Vagina (tissue), 2 donors: Measurements from ENCODE around the gene CDKN2B. TPM values are rescaled to one million over a fixed set of nuclear protein-coding genes. Genes with fewer than 3 reads are reported as not detected.

Experiments
- DNase-seq, 2 donors: peaks; one replicate each; pipeline ENCODE4 v3.0.0-alpha.2; 2017; ENCODE audit errors: extremely low spot score in 2 of 2
- H3K27ac ChIP-seq: fragments of 200-600 bp; sonication (generic); one replicate; pipeline ENCODE4 v1.5.1; 2019
- H3K27me3 ChIP-seq: fragments of 200-600 bp; sonication (generic); one replicate; pipeline ENCODE4 v1.5.1; 2019
- H3K36me3 ChIP-seq, 2 donors: fragments of 200-600 bp; sonication (generic); one replicate each; pipeline ENCODE4 v1.5.1; 2017 to 2019
- H3K4me1 ChIP-seq: fragments of 200-600 bp; sonication (generic); one replicate; pipeline ENCODE4 v1.5.1; 2019
- H3K4me3 ChIP-seq, 2 donors: fragments of 200-600 bp; sonication (generic); 1 replicate in 1 of 2; 2 replicates in 1 of 2; pipeline ENCODE4 v1.5.1; 2016 to 2019
- H3K9me3 ChIP-seq: fragments of 200-600 bp; sonication (generic); one replicate; pipeline ENCODE4 v1.5.1; 2019
- CTCF ChIP-seq, 3 experiments: fragments of 450-650 bp in 2 of 3; fragments of 200-600 bp in 1 of 3; sonication (generic) in 1 of 3; IDR thresholded peaks; one replicate each; pipeline ENCODE4 v1.5.1; 2017 to 2019; ENCODE audit warnings: antibody characterized with exemption in 3 of 3, mild to moderate bottlenecking in 2 of 3, moderate library complexity in 2 of 3
- POLR2A ChIP-seq, 2 donors: fragments of 450-650 bp; IDR thresholded peaks; one replicate each; pipeline ENCODE4 v1.6.1; 2017; ENCODE audit warnings: antibody characterized with exemption in 2 of 2, mild to moderate bottlenecking in 2 of 2, moderate library complexity in 2 of 2
- POLR2AphosphoS5 ChIP-seq, 2 donors: sonication (generic); formaldehyde crosslinking; IDR thresholded peaks; one replicate each; pipeline ENCODE4 v1.9.0; 2017; ENCODE audit warnings: antibody characterized with exemption in 2 of 2, mild to moderate bottlenecking in 2 of 2, low read depth in 1 of 2; ENCODE audit not compliant: insufficient read depth in 1 of 2
- intact Hi-C: fragments of 100-400 bp; cut with DNase I; formaldehyde crosslinking; loops from one replicate; pipeline ENCODE4 v1.15.1; 2023
- total RNA-seq: library from RNA; depleted of rRNA; stranded (reverse); fragments of >200 nt; gene quantifications from one replicate; pipeline ENCODE4 v1.2.3, GENCODE V29; 2016

The CDKN2B gene
- total RNA-seq, 1 donor from 2014 or later, result 67.0 TPM

- peaks cover 26% of the 10 kb centered on the region for H3K27me3 ChIP-seq
- intact Hi-C loops, result no loop called here
- no peak overlapping the region for H3K4me3 ChIP-seq
- H3K27ac ChIP-seq, result no peak overlapping the region
- DNase-seq, result no peak
- no peak for TF ChIP-seq CTCF (IDR thresholded peaks at IDR 0.05)
- no peak for TF ChIP-seq POLR2AphosphoS5 (IDR thresholded peaks at IDR 0.05; ENCODE audit: insufficient read depth in 1 of 2, low read depth in 1 of 2)
- no peak for TF ChIP-seq POLR2A (IDR thresholded peaks at IDR 0.05)
- H3K9me3 ChIP-seq, result no peaks in the 10 kb centered on the region
- H3K4me1 ChIP-seq, result peaks cover 17% of the 10 kb centered on the region
- H3K36me3 ChIP-seq, result no peaks in the 10 kb centered on the region
Measured at GRCh38 chr9:21970800-21971640, 38.1 kb downstream of the CDKN2B start.

GRCh38 chr9:21969951-21970799 lies 38.9 kb downstream of the CDKN2B start:
- Histone ChIP-seq H3K4me3 (no peak overlapping the region), H3K27ac (no peak overlapping the region), H3K36me3 (no peaks in the 10 kb centered on the region), H3K9me3 (no peaks in the 10 kb centered on the region), H3K4me1 (peaks cover 17% of the 10 kb centered on the region), H3K27me3 (peaks cover 26% of the 10 kb centered on the region)
- intact Hi-C loops, result no loop called here
- DNase-seq, result no peak
- no peak for TF ChIP-seq CTCF (IDR thresholded peaks at IDR 0.05)
- TF ChIP-seq POLR2A (IDR thresholded peaks at IDR 0.05), result no peak

GRCh38 chr9:21969011-21969940 lies 39.8 kb downstream of the CDKN2B start:
- peaks cover 15% of the 10 kb centered on the region for H3K4me1 ChIP-seq
- intact Hi-C loops, result no loop called here
- H3K36me3 ChIP-seq, result no peaks in the 10 kb centered on the region
- H3K27me3 ChIP-seq, result peaks cover 22% of the 10 kb centered on the region
- H3K9me3 ChIP-seq, result no peaks in the 10 kb centered on the region
- H3K27ac ChIP-seq, result no peak overlapping the region
- TF ChIP-seq CTCF (IDR thresholded peaks at IDR 0.05), result no peak
- no peak for TF ChIP-seq POLR2AphosphoS5 (IDR thresholded peaks at IDR 0.05; ENCODE audit: insufficient read depth in 1 of 2, low read depth in 1 of 2)
- TF ChIP-seq POLR2A (IDR thresholded peaks at IDR 0.05), result no peak
- H3K4me3 ChIP-seq, result no peak overlapping the region
- DNase-seq, result no peak

GRCh38 chr9:21968331-21969010 lies 40.6 kb downstream of the CDKN2B start:
- no peak overlapping the region for H3K27ac ChIP-seq
- intact Hi-C loops, result no loop called here
- H3K4me3 ChIP-seq, result no peak overlapping the region
- H3K9me3 ChIP-seq, result no peaks in the 10 kb centered on the region
- no peak for DNase-seq
- TF ChIP-seq POLR2A (IDR thresholded peaks at IDR 0.05) (no peak), CTCF (IDR thresholded peaks at IDR 0.05) (no peak), POLR2AphosphoS5 (IDR thresholded peaks at IDR 0.05; ENCODE audit: insufficient read depth in 1 of 2, low read depth in 1 of 2) (no peak)
- no peaks in the 10 kb centered on the region for H3K36me3 ChIP-seq
- H3K4me1 ChIP-seq, result peaks cover 13% of the 10 kb centered on the region
- peaks cover 21% of the 10 kb centered on the region for H3K27me3 ChIP-seq
